Activated CD4-positive, alpha-beta T cell treated with anti-CD3 and anti-CD28 coated beads, Interleukin-2, Interleukin-4, amounts not matched to agents 100 ng/mL and 50 ng/mL, durations not matched to agents 16 hours and 8 hours (primary cell): Measurements from ENCODE around the gene RASL10B.
"Not testable (repeated sequence)": the region's sequence is repeated elsewhere in the genome, so short reads cannot be mapped to it uniquely, and the experiment has no call there.

ENCODE experiments used
- DNase-seq: peaks from one replicate; pipeline ENCODE4 v3.0.0-alpha.2; 2020; ENCODE audit warnings: low spot score

Gene RASL10B, protein sequence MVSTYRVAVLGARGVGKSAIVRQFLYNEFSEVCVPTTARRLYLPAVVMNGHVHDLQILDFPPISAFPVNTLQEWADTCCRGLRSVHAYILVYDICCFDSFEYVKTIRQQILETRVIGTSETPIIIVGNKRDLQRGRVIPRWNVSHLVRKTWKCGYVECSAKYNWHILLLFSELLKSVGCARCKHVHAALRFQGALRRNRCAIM

DNA sequence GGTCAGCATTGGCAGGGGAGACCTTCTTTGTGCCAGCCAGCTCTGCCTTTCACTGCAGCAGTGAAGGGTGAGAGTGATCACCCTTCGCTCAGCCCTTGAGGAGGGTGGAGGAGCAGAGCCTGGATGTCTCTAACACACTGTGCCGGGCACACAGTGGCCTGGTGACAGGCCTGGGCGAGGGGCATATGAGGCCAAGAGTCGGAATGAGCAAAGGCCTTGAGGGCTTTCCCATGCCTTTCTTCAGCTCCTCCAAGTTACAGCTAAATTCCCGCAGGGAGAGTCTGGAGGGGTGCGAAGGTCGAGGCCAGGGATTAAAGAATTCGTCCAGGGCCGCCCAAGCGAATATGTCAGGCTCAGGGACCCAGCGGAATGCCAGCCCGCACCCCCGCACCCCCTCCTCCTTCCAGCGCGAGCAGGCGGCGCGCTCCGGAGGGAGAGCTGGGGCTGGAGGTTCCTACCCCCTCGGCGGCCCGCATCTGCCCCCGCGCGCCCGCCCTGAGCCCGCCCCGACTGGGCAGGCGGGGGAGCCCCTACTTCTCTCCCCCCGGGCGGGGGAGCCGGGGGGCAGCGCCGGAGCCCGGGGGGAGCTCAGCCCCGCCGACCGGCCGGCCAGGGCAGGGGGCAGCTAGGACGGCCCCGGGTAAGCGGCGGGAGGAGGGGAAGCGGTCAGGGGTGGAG is at the start of gene RASL10B:
RASL10B (plus strand) TSS at position 401 of the 678 bp plus-strand sequence. CDS start 3,546 bp downstream, outside the sequence.
- no peak for DNase-seq

DNA sequence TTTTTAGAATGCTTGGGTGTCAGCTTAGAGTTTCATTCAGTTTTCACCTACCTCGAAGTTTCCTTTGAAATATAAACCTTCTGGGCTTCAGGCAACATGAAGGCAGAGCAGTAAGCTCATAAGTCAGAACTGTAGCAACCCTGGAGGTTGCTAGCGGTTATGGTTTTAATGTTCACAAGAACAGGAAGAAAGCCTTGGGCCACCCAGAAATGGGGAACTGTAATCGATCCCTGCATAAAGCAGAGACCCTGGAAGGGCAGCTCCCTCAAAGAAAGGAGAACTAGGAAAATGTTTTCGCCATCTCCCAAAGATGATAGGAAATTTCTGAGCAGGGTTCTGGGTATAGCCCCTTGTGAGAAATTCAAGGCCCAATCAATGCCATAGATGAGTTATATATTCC is 47.8 kb upstream of the RASL10B start:
- no peak for DNase-seq

DNA sequence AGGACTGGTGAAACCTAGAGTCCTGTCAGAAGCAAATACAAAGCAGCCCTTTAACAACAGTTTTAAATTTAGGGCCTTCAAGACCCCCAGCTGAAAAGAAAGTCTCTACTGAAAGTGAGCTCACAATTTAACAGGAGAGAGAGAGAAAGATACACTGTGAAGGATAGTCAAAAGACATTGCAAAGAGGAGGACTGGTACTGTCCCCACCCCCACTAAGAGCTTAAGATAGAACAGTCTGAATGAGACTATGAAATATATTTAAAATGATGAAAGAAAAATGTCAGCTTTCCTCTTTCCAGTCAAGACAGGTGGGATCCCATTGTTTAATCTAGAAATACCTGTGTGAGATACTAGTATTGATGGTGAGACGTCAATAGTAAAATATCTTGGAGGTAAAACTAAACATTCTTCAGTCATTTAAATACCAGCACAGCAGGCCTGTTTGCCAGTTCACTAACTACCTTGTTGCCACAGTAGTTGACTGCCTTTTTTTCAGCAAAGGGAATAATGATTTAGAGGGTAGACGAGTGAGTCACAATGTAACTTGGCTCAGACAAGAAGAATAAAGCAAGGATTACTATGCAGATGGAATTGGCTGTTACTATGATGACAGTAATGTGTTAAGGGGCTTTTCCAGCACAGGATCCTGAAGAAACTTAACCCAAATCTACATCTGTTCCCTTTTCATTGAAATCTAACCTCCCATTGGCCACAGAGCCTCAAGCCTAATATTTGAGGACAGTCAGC is 47.2 kb upstream of the RASL10B start:
- DNase-seq: no peak

DNA sequence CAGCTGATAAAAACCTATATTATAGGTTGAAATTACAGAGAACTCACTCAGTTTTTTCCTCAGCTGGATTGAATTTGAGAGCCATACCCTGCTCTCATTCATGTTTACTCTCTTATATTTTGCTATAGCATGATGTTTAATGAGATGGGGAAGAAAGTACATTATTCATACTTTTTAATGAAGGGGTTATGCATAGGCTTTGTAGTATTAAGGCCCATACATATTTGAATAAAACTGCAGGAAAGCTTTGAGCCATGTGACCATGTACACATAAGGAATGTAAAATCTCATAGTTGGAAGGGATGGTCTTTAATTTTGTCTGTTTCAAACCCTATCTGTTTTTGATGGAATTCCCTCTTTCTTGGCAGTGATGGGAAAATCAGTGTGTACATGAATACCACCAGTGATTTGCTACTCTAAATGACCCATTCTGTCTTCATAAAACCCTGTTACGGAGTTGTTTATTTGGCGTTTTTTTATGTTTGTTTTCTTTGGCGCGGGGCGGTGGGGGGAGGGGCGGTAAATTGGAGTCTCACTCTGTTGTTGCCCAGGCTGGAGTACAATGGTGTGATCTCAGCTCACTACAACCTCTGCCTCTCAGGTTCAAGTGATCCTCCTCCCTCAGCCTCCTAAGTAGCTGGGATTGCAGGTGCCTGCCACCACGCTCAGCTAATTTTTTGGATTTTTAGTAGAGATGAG is 38.8 kb upstream of the RASL10B start:
- DNase-seq: no peak

DNA sequence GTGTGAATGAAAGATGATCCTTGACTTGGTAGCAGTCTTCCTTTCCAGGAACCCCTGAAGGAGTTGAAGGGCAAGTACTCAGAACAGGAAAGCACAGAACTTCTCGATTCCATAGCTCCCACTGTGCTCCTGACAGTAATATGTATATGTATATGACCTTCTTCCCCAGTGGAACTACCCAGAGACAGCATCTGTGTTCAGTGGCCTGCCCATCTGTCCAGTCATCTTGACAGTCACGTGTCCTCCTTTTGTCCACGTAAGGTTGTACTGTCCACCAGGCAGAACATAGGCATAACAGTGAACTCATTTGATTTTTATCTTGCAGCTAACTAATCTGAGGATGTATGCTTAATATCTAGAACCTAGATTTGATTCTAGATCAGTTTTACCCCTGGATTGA is 37.8 kb upstream of the RASL10B start:
- DNase-seq: no peak

DNA sequence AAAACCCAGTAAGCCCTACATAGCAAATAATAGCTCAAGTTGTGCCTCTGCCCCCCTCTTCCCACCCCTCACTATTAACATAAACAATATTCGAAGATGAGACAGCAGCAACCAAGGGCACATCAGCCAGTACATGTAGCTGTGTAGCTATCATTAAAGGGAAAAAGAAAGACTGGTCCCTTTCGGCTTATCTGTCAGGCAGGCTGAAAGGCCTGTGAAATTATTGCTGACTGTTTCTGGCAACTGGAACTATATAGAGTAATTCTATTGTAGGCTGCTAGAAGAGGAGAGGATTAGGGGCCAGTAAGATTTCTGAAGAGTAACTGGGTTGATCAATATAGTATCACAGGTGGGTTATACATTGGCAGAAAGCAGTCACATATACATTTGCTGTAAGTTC is 36.5 kb upstream of the RASL10B start:
- no peak for DNase-seq

DNA sequence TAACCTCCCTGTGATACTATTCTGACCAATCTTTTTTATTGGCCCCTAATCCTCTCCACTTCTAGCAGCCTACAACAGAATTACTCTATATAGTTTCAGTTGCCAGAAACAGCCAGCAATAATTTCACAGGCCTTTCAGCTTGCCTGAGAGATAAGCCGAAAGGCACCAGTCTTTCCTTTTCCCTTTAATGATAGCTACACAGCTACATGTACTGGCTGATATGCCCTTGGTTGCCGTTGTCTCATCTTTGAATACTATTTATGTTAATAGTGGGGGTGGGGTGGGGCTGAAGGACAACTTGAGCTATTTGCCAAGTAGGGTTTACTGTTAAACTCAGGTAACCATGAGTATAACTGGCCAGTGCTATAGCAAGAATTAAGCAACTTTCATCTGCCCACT is 35.8 kb upstream of the RASL10B start:
- DNase-seq: no peak

DNA sequence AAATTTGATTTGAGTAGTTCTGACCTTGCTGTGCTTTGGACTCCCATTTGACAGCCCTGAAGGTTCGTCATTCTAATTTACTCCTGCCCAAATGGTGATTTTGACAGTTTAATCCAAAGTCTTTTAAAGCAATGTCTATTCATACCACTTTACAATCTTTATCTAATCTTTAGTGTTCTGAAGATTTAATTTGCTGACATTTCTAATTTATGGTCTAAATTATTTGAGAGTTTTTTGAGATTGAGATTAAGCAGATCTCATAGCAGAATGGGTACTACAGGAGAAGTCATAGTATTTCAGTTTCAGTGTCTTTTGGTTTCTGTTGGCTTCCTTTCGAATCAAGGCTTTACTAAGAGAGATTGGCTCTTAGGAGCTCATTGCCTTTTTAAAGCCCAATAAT is 32.6 kb upstream of the RASL10B start:
- no peak for DNase-seq

DNA sequence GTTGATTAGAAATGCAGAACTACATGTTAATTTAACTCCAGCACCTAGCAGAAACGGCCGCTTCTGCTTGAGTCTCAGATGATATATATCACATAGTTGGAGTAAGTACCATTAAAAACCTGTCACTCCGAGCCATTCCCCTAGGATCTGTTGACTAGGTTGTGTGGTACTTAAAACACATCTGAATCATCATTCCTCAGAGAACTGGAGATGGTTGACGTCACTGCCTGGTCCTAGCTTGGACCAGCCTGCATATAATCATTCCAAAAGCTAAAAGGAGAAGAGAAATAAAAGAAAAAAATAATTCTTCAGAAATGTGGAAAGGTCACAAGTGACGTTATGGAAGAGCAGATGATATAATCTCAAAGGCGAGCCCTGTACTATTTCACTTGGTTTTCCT is 31.3 kb upstream of the RASL10B start:
- DNase-seq: no peak

DNA sequence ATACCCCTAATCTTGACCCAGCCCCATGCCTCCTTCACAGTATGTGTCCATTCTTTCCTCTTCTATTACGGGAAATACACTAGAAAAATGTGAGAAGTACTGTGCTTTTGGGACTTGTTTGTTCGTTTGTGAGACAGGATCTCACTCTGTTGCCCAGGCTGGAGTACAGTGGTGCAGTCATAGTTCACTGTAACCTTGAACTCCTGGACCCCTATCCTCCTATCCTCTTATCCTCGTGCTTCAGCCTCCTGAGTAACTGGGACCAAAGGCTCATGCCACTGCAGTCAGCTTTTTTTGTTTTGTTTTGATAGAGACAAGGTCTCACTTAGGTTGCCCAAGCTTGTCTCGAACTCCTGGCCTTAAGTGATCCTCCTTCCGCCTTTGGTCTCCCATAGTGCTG is 29.9 kb upstream of the RASL10B start:
- no peak for DNase-seq

DNA sequence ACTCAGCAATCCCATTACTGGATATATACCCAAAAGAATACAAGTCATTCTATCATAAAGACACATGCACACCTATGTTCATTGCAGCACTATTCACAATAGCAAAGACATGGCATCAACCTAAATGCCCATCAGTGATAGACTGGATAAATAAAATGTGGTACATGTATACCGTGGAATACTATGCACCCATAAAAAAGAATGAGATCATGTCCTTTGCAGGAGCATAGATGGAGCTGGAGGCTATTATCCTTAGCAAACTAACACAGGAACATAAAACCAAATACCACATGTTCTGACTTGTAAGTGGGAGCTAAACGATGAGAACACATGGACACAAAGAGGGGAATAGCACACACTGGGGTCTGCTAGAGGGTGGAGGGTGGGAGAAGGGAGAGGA is 28.1 kb upstream of the RASL10B start:
- DNase-seq: not testable (repeated sequence)

DNA sequence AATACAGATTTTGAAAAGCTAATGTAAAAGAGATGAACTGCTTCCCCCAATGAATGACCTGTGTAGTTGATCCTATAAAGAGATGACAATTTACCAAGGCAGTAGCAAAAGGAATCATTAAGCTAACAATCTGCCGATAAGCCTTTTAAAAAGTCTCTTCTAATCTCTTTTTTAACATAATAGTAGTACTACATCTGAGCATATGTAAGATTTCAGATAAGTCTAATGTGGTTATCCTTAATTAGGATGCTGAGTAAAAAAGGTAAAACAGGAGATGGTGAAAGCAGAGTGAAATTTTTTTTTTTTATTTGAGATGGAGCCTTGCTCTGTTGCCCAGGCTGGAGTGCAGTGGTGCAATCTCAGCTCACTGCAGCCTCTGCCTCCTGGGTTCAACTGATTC is 26.2 kb upstream of the RASL10B start:
- no peak for DNase-seq

DNA sequence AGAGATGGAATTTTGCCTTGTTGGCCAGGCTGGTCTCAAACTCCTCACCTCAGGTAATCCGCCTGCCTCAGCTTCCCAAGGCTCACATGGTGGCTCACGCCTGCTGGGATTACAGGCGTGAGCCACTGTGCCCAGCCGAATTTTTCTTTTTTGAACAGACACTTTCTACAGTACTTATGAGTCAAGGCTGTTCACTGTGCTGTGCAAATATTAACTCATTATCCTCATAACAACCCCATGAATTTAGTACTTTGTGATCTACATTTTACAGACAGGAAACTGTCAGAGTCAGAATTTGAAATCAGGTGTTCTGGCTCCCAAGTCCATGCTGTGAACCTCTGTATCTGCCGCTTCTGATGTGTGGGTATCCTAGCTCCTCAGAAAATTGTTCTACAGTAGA is 25.7 kb upstream of the RASL10B start:
- no peak for DNase-seq

DNA sequence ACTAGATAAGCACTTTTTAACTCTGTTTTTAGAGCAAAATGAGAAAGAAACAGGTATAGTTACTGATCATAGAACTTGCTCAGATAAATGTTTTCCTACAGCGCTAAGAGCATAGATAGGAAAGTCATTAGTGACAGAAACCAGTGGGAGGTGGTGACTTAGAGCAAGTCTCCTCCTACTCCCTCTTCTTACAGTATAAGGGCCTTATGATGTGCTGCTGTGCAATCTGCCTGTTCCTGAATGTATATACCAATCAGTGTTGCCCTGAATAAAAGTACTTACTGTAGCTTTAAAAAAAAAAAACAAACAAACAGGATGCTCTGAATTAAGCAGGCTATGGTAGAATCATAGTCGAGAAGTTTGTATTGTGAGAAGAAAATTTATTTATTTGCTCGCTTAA is 23.3 kb upstream of the RASL10B start:
- DNase-seq: no peak

DNA sequence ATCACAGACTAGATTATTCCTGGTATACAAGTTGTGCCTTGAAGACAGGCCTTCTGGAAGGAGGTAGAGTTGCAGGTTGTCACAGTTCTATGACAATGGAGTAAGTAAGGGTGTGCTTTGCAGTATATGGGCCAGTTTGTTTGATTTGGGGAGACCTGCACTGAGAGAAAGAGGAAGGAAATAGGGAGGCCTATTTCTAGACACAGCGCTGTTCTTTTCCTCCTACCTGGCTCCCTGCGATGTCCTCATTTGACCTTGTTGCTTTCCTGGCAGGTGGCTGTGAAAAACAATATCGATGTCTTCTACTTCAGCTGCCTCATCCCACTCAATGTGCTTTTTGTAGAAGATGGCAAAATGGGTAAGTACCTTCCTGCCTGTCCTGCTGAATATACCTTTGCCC is 22.5 kb upstream of the RASL10B start:
- no peak for DNase-seq

DNA sequence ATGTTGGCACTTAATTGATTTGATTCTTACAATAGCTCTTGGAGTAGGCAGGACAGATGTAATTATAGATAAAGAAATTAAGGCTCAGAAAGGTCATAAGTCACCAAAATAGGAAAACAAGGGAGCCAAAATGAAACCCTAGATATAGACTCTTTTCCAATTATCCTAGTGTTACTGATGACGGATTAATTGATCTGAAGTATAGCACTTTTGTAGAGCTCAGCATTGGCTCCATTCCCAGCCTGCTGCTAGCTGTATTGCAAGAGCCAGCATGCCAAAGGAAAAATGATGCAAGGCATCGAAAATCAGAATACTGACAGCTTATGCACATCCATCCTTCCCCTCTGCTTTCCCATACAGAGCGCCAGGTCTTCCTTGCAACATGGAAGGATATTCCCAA is 21.6 kb upstream of the RASL10B start:
- no peak for DNase-seq

DNA sequence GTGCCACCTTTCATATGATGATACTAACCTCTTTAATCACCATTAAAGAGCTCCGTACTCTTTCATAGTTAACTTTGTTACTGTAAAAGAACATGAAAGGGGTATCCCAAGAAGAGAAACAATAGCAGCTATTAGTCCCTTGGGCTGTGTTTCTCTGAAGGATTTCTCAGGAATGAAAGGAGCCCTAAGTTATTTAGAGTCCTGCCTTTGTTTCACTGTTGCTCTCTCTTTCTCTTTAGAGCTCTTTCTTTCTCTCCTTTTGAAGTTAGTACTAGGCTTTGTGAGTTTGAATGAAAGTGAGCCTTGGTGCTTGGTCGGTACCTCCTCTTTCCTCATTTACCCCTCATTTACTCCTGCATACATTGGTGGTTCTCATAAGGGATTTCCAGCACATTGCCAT is 20.5 kb upstream of the RASL10B start:
- no peak for DNase-seq

DNA sequence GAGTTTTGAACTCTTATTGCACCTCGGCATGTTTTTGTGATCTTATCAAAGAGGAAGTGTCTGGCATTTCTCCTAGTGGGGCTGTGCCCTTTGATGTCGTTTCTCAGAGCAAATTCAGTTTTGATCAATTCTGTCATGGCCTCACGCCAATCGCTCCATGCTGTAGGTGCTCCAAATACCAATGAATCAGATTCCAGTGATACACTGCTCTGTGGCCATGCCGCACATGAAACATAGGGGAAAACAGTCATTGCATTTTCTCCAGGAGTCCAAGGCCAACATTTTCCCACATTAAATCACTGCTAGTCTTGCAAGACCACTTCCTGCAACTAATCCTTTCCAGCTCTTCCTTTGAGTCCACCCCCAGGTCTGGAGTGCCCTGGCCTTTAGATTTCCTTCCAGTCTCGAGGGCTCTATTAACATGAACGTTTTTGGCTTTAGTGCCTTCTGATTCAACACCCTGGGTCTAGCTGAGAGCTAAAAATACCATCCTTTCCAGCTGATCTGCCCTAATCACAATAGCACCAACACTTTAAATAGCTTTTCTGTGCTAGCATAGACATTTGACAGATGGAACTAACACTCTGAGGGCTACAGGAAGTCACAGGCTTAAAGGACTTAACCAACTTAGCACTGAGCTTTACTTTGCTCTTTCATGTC is 18.2 kb upstream of the RASL10B start:
- no peak for DNase-seq

DNA sequence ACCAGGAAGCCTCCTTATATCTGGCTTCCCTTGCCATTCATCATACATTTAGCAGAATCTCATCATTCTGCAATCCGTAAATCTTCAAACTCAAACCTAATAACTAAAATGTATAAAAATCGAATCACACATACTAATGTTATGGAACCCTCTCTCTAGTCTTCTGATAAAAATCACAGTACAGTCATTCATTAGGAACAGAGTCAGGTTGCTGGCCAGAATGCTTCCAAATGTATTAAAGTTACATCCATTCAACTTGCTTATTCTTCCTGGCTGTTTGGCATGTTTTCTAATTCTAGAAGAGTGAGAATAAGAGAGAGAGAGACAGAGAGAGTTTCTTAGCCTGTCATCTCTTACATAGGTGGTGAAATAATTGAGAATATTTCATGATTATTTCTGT is 16.5 kb upstream of the RASL10B start:
- DNase-seq: no peak

DNA sequence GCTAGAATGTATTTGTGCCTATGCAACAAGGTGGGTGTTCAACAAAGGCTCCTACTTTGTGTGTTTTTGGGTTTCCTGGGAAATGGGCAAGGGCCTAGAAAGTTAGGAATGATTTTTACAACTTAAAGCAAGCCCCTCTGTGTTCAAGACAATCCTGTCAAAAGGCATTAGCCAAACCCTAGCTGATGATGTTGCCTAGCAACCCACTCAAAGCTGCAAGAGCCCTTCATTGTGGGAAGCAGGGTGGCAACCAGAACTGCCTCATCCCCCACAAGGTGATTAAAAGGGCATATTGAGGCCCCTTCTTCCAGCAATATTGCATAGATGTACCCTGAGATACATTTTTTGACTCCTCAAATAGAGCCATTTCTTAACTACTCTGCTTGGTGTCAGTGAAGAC is 16.0 kb upstream of the RASL10B start:
- no peak for DNase-seq

DNA sequence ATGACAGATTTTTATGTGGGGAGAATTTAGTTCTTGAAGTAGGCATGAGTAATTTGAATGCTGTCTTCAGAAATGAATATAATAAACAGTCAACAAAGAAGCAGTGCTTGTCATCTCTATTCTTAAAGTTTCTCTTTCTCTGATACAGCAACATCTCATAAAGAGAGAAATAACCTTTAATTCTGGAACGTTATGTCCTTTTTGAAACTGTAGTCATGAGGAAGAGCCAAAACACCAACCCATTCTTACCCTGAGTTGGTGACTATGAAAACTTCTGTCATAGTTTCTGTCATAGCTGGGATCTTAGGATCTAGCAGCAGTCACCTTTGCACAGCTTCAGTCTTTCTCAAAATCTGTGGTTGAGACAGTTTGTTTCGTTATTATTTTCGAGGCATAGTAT is 15.3 kb upstream of the RASL10B start:
- DNase-seq: no peak

DNA sequence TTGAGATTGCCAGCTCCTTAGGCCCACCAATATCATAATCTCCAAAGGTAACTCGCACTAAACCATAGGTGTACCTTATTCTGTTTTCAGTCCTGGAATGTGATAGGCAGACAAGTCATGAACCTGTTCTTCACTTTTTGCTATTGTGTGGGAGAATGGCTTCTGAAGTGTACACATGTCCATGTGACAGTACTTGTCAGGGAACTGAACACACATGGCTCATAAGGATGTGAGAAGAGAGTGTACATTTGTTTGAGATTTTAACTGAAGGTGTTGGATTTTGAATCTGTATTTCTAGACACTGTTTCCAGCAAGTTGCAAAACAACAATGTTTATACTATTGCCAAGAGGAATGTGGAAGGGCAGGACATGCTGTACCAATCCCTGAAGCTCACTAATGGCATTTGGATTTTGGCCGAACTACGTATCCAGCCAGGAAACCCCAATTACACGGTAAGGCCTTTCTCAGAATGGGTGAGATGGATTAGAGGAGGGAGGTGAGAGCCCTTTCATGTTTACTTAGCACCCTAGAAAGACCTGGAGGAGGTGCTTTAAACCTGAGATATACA is 14.5 kb upstream of the RASL10B start:
- DNase-seq: no peak
